K562 (cell line): ENCODE measurements around the gene SEC14L5. TPM values are rescaled to one million over a fixed set of nuclear protein-coding genes. Genes with fewer than 3 reads are reported as not detected.

Source experiments
- BCOR ChIP-seq: fragments of 450-650 bp; IDR thresholded peaks from 2 replicates; pipeline ENCODE4 v1.6.1; 2016
- CBX1 ChIP-seq: sonication (generic); IDR thresholded peaks from 2 replicates; pipeline ENCODE4 v1.6.1; 2016; ENCODE audit warnings: antibody characterized with exemption, low read depth, mild to moderate bottlenecking
- GABPB1 ChIP-seq: sonication (generic); formaldehyde crosslinking; IDR thresholded peaks from 2 replicates; pipeline ENCODE4 v1.8.0; 2022; ENCODE audit warnings: mild to moderate bottlenecking, missing genetic modification reagents
- TAF15 ChIP-seq: fragments of 200-400 bp; formaldehyde crosslinking; IDR thresholded peaks from 2 replicates; pipeline ENCODE4 v1.6.1; 2017; ENCODE audit warnings: mild to moderate bottlenecking, low read depth, low read length, moderate library complexity
- ZBTB40 ChIP-seq, 2 experiments: fragments of 450-650 bp in 1 of 2; sonication (generic) in 1 of 2; formaldehyde crosslinking in 1 of 2; IDR thresholded peaks; 2 replicates each; pipeline versions ENCODE4 v1.7.1 to v1.9.0; 2016 to 2022; ENCODE audit warnings: inconsistent platforms in 1 of 2, mild to moderate bottlenecking in 1 of 2, missing genetic modification reagents in 1 of 2
- ZNF668 ChIP-seq: fragments of 250-450 bp; sonication (Bioruptor Pico); IDR thresholded peaks from 2 replicates; pipeline ENCODE4 v1.8.0; 2022; ENCODE audit warnings: mild to moderate bottlenecking, inconsistent platforms
- polyA plus RNA-seq, 8 experiments: library from polyadenylated mRNA; depleted of rRNA in 4 of 8; stranded (reverse) in 5 of 8; unstranded in 3 of 8; fragments of >200 nt; fragmentation: Nextera tagmentation in 2 of 8; fragmentation: Illumina TruSeq in 1 of 8; extraction: Ambion mirVana in 2 of 8; extraction: Trizol in 1 of 8; gene quantifications; 2 replicates each; pipeline versions ENCODE4 v1.2.1 to v1.2.3, GENCODE V29; 2011 to 2014; ENCODE audit warnings: inconsistent platforms in 1 of 8, missing spikeins in 1 of 8
- total RNA-seq, 7 experiments: library from RNA; depleted of rRNA in 6 of 7; stranded (reverse); fragments of >200 nt in 6 of 7; fragmentation: Illumina TruSeq in 2 of 7; extraction: Trizol in 2 of 7; gene quantifications; 2 replicates each; pipeline versions ENCODE4 v1.2.1 to v1.2.3, GENCODE V29; 2011 to 2021; ENCODE audit warnings: low replicate concordance in 1 of 7
- TF ChIP-seq, protein P1 (sequence below): fragments of 250-450 bp; sonication (Bioruptor Pico); IDR thresholded peaks from 2 replicates; pipeline ENCODE4 v1.4.0; 2020

Gene SEC14L5
- total and polyA plus RNA-seq, 9 of the 15 experiments (the other 6 are each of a cell fraction or from before 2014, with no cell fraction given): 0.11 TPM; not detected in 8

DNA sequence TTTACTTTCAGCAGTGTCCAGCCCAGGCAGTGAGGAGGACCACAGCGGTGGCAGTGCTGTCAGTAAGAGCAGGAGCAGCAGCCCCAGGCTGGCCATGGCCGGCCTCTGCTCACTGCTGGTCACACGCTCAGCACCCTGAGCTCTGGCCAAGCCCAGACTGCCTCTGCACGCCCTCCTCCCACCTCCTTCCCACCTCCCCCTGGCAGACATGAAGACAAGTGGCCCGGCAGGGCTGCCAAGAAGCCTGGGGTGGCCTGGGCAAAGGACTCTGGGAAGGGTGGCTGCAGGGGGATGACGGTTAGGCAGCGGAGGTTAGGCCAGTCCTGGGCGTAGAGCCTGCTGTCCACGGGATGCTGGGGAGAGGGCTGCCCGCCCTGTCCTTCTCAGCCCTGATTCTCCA is 107.7 kb downstream of the SEC14L5 start, which contains the start of gene C16orf89 (continued):
- TF ChIP-seq, protein P1, sequence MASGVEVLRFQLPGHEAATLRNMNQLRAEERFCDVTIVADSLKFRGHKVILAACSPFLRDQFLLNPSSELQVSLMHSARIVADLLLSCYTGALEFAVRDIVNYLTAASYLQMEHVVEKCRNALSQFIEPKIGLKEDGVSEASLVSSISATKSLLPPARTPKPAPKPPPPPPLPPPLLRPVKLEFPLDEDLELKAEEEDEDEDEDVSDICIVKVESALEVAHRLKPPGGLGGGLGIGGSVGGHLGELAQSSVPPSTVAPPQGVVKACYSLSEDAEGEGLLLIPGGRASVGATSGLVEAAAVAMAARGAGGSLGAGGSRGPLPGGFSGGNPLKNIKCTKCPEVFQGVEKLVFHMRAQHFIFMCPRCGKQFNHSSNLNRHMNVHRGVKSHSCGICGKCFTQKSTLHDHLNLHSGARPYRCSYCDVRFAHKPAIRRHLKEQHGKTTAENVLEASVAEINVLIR (CRISPR knock-in tag): no peak
- TF ChIP-seq ZNF668 (no peak), BCOR (no peak), CBX1 (no peak), TAF15 (no peak), ZBTB40 (IDR thresholded peaks at IDR 0.05) (no peak), ZBTB40 (CRISPR knock-in tag; IDR thresholded peaks at IDR 0.05) (no peak), GABPB1 (CRISPR knock-in tag) (no peak)
